Measurements from ENCODE around the gene CD28.

The CD28 gene

DNA sequence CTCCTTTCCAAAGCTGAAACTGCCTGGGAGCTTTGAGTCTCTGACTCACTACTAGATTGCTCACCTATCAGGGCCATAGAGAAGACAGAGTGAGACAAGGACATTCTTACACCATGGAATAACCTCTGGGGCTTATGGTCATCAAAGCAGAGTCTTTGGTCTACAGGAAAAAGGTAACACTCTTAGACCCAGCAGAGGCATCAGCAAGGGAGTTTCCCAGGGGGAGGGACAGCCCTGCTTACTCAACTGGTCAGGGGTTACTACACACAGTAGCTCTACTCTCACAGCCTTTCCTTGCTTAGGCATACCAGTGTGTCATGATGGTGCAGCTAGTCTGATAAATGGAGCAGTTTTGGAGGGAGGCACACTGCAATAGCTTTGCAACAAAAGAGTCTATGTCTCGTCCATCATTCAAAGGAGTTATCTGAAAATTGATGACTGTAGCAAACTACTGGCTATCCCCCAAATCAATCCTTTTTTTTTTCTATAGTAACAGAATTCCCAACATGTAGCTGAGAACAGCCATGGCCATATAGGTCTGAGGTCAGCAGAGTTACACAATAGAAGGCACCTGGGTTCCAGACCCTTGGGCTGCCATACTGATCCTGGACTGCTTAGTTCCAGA, 22.4 kb upstream of the CD28 start:
- no peaks in the 10 kb centered on the region for H4K20me1 ChIP-seq (ENCODE audit: low read depth, low read length)
- TF ChIP-seq, protein P1, sequence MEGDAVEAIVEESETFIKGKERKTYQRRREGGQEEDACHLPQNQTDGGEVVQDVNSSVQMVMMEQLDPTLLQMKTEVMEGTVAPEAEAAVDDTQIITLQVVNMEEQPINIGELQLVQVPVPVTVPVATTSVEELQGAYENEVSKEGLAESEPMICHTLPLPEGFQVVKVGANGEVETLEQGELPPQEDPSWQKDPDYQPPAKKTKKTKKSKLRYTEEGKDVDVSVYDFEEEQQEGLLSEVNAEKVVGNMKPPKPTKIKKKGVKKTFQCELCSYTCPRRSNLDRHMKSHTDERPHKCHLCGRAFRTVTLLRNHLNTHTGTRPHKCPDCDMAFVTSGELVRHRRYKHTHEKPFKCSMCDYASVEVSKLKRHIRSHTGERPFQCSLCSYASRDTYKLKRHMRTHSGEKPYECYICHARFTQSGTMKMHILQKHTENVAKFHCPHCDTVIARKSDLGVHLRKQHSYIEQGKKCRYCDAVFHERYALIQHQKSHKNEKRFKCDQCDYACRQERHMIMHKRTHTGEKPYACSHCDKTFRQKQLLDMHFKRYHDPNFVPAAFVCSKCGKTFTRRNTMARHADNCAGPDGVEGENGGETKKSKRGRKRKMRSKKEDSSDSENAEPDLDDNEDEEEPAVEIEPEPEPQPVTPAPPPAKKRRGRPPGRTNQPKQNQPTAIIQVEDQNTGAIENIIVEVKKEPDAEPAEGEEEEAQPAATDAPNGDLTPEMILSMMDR (IDR thresholded peaks at IDR 0.05; ENCODE audit: insufficient read depth, low read length, poor library complexity, severe bottlenecking): no peak
- no peak for TF ChIP-seq EZH2phosphoT487 (conservative IDR thresholded peaks at IDR 0.05; ENCODE audit: low read length)
- H3K9me3 ChIP-seq (ENCODE audit: insufficient read depth, low read length): no peaks in the 10 kb centered on the region
- no peak overlapping the region for H3K27ac ChIP-seq (ENCODE audit: low read depth, low read length)
- H3K4me3 ChIP-seq (ENCODE audit: insufficient read depth, low read length, poor library complexity, severe bottlenecking): no peak overlapping the region
- no peak overlapping the region for H2AFZ ChIP-seq (ENCODE audit: low read depth, low read length, severe bottlenecking)
- H3K27me3 ChIP-seq (ENCODE audit: low read length): no peaks in the 10 kb centered on the region
- H3K4me2 ChIP-seq (ENCODE audit: low read depth, low read length, poor library complexity, severe bottlenecking): no peak overlapping the region
- H3K36me3 ChIP-seq (ENCODE audit: low read length): no peaks in the 10 kb centered on the region
- no peaks in the 10 kb centered on the region for H3K9me2 ChIP-seq (replicated peaks; ENCODE audit: insufficient read depth, low read length)
- no peak overlapping the region for H3K9ac ChIP-seq (ENCODE audit: low read length)
- 0 out of 2 replicates have a peak, but pooled peaks cover 2% of the 10 kb centered on the region for H3F3A ChIP-seq (ENCODE audit: insufficient read depth)
- H3K79me2 ChIP-seq (ENCODE audit: insufficient read depth, low read length): no peaks in the 10 kb centered on the region

DNA sequence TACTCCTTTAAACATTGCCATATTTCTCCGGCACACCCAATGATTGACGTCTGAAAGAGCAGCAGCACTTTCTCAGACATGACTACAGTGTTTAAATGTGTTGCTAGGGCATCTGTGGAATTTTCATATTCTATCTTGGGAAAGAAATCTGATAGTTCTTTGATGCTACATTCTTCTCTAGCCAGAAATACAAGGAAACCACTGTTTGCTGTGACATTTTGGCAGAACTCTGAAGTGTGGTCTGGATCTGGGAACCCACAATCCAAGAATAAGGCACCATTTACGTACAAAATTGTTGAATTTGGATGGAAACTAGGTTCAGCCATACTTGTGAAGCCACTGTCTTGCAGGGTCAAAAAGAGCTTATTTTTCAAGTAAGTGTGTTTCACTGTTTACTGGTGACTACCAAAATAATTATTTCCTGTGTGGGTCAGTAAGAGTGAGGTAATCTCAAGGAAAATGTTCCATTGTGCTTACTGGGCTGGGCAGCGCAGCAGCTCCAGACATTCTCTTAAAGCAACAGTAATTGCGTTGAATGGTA, 21.3 kb upstream of the CD28 start:
- no peaks in the 10 kb centered on the region for H3K79me2 ChIP-seq (ENCODE audit: insufficient read depth, low read length)
- H3K9ac ChIP-seq (ENCODE audit: low read length): no peak overlapping the region
- H3K36me3 ChIP-seq (ENCODE audit: low read length): no peaks in the 10 kb centered on the region
- no peaks in the 10 kb centered on the region for H3K27me3 ChIP-seq (ENCODE audit: low read length)
- no peak overlapping the region for H2AFZ ChIP-seq (ENCODE audit: low read depth, low read length, severe bottlenecking)
- H3K4me2 ChIP-seq (ENCODE audit: low read depth, low read length, poor library complexity, severe bottlenecking): no peak overlapping the region
- H3F3A ChIP-seq (ENCODE audit: insufficient read depth): peaks cover 12% of the 10 kb centered on the region; the same call in 1 of the 2 replicates
- no peaks in the 10 kb centered on the region for H4K20me1 ChIP-seq (ENCODE audit: low read depth, low read length)
- TF ChIP-seq, protein P1 (IDR thresholded peaks at IDR 0.05; ENCODE audit: insufficient read depth, low read length, poor library complexity, severe bottlenecking): no peak
- no peak for TF ChIP-seq EZH2phosphoT487 (conservative IDR thresholded peaks at IDR 0.05; ENCODE audit: low read length)
- H3K4me3 ChIP-seq (ENCODE audit: insufficient read depth, low read length, poor library complexity, severe bottlenecking): no peak overlapping the region
- H3K9me2 ChIP-seq (replicated peaks; ENCODE audit: insufficient read depth, low read length): no peaks in the 10 kb centered on the region
- H3K9me3 ChIP-seq (ENCODE audit: insufficient read depth, low read length): no peaks in the 10 kb centered on the region
- no peak overlapping the region for H3K27ac ChIP-seq (ENCODE audit: low read depth, low read length)

DNA sequence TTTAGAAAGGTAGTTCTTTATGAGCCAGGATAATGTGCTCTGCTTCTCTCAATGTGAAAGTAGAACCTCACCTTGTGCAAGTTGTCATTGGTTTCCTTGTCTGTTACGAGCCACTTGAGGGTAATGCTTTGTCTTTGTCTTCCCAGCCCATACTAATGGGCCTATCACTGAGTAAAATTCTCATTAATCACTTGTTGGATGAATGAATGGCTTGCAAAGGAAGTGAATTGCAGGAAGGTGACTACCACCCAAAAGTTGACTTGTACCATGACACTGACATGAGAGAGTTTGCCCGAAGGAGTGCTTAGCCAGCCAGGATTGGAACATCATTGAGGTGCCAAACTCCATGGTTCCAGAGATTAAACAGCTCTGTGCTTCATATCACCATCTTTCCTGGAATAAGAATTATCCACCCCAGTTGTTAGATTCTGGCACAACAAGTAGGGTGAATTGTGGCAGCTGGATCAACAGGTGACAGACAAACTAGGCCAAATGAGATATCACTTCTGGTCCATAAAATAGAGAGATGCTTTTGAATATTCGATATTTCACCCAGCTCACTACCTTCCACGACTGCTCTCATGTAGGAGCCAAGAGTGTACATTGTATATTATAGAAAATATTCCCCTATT, 20.5 kb upstream of the CD28 start:
- no peaks in the 10 kb centered on the region for H3K36me3 ChIP-seq (ENCODE audit: low read length)
- no peak for TF ChIP-seq EZH2phosphoT487 (conservative IDR thresholded peaks at IDR 0.05; ENCODE audit: low read length)
- TF ChIP-seq, protein P1 (IDR thresholded peaks at IDR 0.05; ENCODE audit: insufficient read depth, low read length, poor library complexity, severe bottlenecking): no peak
- no peaks in the 10 kb centered on the region for H3K9me2 ChIP-seq (replicated peaks; ENCODE audit: insufficient read depth, low read length)
- H2AFZ ChIP-seq (ENCODE audit: low read depth, low read length, severe bottlenecking): no peak overlapping the region
- peaks cover 12% of the 10 kb centered on the region for H3F3A ChIP-seq (ENCODE audit: insufficient read depth)
- H3K79me2 ChIP-seq (ENCODE audit: insufficient read depth, low read length): no peaks in the 10 kb centered on the region
- H3K4me3 ChIP-seq (ENCODE audit: insufficient read depth, low read length, poor library complexity, severe bottlenecking): no peak overlapping the region
- no peaks in the 10 kb centered on the region for H3K9me3 ChIP-seq (ENCODE audit: insufficient read depth, low read length)
- H4K20me1 ChIP-seq (ENCODE audit: low read depth, low read length): no peaks in the 10 kb centered on the region
- no peak overlapping the region for H3K9ac ChIP-seq (ENCODE audit: low read length)
- H3K4me2 ChIP-seq (ENCODE audit: low read depth, low read length, poor library complexity, severe bottlenecking): no peak overlapping the region
- no peaks in the 10 kb centered on the region for H3K27me3 ChIP-seq (ENCODE audit: low read length)
- no peak overlapping the region for H3K27ac ChIP-seq (ENCODE audit: low read depth, low read length)

Measured in SU-DHL-6 (cell line).